CD4-positive, alpha-beta T cell treated with Interferon alpha-2 for 1 hour (primary cell): ENCODE results near the gene TTC9.
"Not testable (repeated sequence)": the region's sequence is repeated elsewhere in the genome, so short reads cannot be mapped to it uniquely, and the experiment has no call there.

Experiments
- DNase-seq, 2 donors: peaks; one replicate each; pipeline ENCODE4 v3.0.0-alpha.2; 2020 to 2022

Gene TTC9

DNA sequence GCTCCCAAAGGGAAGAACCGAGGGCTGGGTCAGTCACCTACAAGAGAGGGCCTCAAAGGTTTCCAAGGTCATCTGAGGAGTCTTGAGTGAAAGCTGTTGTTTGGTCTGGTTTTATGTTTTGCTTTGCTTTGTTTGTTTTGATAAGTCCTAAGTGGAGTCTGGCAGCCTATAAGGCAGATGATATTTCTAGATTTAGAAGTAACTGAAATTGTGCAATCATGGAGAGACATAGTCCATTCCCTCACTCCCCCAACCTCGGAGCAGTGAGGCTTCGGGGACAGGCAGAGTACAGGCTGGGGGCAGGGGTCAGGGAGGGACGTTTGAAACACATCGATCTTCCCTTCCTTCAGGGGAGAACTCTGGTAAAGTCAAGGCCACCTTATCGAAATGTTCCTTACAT, 42.3 kb downstream of the TTC9 start:
- DNase-seq: no peak

DNA sequence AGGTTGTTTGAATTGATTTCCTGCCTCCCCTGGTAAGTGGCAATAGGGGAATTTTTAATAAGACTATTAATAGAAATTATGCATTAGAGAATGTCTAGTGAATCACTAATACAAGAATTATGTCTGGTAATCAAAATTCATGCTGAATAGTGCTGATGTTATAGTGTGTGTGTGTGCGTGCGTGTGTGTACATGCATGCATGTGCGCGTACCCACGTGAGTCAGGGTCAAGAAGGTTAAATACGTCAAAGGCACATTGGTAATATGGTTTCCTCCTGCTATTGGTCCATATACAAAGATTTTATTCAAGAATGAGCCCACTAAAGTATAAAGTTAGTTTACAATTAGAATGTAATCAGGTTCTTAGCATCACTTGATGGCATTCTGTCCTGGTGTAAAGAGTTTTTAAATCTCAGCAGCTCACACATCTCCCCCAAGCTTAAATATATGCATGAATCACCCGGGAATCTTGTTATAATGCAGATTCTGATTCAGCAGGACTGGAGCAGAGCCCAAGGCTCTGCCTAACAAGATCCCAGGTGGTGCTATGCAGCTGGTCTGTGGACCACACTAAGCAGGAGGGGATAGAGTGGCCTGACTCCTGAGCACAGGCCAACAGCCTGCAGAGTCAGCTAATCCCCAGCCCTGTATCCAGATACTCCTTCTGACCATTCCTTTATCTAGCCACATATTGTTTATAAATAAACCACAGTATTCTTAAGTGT, 43.9 kb downstream of the TTC9 start:
- DNase-seq: no peak

GRCh38 chr14:70692210-70692609, 50.5 kb downstream of the TTC9 start:
- DNase-seq: peak; percentile 17 to 76

- no peak for DNase-seq
Measured at GRCh38 chr14:70696026-70696425, 54.3 kb downstream of the TTC9 start.

GRCh38 chr14:70697701-70698100, 56.0 kb downstream of the TTC9 start:
- no peak for DNase-seq

DNA sequence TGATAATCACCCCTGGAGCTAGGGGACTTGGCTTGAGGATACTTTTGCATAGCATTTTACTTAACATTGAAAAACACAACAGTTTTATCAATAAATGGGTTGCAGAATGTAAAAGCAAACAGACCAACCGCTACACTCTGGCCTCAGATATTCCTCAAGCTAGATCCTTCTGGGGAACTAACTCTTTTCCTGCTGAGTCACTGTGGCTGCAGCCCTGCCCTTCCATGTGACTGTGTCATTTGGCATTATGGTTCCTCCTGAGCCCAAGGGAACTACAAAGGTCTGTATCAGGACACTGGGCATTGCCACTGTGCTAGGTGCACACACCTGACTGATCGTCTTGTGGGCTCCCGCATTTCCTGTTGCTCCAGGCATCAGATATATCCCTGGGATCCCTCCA, 56.6 kb downstream of the TTC9 start:
- DNase-seq: peak in 1 of 2 donors; percentile 39

- no peak for DNase-seq
Measured at GRCh38 chr14:70699646-70700045, 57.9 kb downstream of the TTC9 start.

DNA sequence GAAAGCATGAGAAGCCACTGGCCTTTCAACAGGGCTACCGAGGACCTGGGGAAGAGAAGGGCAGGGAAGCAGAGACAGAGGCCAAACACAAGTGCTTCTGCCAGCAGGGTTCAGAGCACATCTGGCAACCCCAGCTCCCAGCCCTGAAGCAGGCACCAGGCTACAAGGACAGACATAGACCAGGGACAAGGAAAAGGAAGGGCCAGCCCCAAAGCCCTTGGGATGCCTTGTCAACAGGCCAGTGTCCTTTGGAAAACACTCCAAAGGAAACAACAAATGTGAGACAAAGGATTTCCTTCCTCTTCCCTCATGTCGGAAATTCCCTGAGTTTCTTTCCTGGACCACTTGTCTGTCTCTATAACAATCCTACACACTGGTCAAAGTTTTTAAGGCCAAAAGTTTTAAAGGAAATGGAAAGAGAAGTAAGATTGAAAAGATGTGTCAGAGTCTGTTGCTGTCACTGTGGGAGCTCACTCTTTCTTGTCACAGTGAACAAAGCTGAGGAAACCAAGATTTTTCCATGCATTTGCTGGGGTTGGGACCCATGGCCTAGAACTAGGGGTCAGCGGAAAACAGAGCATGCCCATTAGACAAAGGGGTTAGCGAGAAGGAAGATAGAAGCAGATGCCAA, 59.4 kb downstream of the TTC9 start:
- DNase-seq: no peak

DNA sequence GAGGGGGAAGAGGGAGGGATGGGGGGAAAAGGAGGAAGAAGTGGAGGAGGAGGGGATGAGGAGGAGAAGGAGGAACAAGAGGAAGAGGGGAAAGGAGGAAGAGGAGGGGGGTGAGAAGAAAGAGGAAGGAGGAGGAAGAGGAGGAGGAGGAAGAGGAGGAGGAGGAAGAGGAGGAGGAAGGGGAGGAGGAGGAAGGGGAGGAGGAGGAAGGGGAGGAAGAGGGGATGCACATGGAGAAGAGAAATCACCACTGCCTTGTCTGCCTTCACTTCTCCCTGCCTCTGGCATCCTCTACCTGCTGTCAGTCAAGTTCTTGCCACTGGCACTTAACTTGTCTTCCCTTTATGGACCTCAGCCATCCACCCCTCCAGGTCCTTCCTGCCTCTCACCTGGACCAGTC, 59.9 kb downstream of the TTC9 start:
- DNase-seq: no peak

- DNase-seq: no peak
Measured at GRCh38 chr14:70702161-70702560, 60.4 kb downstream of the TTC9 start.

DNA sequence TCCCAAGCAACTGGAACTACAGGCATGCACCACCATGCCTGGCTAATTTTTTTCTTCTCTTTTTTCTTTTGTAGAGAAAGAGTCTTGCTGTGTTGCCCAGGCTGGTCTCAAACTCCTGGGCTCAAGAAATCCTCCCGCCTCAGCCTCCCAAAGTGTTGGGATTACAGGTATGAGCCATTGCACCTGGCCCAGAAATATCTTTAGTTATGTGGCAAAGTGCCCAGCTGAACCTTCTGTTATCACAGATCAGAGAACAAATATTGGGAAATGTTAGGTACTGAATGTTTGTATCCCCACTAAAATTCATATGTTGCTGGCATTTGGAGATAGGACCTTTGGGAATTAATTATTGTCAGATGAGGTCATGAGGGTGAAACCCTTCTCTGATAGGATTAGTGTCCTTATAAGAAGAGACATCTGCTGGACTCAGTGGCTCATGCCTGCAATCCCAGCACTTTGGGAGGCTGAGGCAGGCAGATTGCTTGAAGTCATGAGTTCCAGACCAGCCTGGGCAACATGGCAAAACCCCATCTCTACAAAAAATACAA, 62.0 kb downstream of the TTC9 start:
- not testable (repeated sequence) for DNase-seq

DNA sequence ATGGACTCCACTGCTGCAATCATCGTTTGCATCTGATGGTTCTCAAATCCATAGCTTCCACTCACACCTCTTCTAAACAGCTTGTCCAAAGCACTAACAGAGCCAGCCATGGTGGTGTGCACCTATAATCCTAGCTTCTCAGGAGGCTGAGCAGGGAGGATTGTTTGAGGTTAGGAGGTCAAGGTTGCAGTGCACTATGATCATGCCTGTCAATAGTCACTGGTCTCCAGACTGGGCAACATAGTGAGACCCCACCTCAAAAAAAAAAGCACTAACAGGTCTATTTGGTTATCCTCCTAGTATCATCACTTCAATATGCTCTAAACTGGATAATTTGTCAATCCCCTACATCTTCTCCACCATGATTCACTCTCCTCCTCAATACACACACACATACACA, 63.2 kb downstream of the TTC9 start:
- no peak for DNase-seq

DNA sequence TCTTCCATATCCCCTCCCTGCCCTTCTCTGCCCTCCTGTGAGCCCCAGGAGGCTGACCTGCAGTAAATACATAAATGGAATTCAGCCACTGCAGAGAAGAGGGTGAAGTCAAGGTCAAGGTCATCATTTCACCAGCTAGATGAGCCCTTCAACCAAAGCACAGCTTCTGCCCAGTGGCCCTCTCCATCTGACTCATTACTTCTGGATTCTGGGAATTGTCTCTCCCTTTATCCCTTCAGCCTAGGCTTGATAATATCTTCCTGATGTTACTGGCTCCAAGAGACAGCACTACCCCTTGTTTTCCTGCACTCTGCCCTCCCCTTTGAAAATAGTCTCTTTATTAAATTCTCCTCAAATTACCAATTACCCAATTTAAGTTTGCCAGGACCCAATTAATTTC, 64.5 kb downstream of the TTC9 start:
- DNase-seq: no peak

- DNase-seq: no peak
Measured at GRCh38 chr14:70707138-70708038, 65.7 kb downstream of the TTC9 start.

- no peak for DNase-seq
Measured at GRCh38 chr14:70708717-70709570, 67.2 kb downstream of the TTC9 start.

DNA sequence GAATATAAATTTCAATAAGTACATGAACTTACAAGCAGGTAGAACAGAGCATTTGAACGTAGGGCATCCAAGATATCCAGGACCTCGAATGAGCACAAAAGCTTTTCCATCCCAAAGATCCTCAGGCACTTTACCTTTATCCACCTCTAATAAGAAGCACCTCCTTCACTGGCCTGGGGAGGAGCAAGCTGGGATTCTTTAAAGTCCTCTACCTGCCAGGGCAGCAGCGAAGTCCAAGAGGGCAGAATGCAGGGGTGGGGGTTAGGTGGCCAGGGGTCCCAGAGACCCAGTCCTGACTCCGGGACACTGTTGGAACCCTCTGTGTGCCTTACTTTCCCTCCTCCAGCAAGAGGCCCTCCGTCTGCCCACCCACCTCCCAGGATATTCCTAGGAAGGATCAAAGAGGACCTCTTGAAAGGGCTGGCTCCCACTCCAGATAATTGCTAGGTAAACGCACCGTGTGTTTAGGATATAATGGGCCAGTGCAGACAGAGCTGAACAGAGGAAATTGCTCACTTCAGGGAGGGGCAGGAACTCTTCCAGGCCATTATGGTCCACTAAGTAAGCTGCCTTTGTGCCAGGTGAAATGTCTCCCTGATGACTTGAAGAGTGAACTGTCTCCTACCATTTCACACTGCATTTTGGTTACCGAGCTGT, 68.1 kb downstream of the TTC9 start:
- DNase-seq: no peak

DNA sequence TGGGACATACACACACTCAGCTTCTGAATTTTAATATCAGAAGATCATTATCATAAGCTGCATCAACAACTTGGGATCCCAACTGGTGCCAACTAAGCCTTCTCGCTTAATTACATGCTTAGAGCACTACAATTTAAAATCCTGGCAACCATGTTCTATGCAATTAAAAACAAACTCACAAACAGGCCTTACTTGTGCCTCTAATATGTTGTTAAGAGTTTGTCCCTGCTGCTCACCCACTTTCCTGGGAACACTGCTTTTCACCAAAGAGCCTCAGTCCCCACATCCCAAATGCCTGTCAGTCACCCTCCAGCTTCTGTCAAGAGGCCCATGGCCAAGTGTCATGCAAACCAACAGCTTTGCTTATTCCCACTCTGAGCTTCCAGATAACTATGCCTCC, 69.7 kb downstream of the TTC9 start:
- DNase-seq: no peak

GRCh38 chr14:70713096-70713495, 71.4 kb downstream of the TTC9 start:
- DNase-seq: no peak

DNA sequence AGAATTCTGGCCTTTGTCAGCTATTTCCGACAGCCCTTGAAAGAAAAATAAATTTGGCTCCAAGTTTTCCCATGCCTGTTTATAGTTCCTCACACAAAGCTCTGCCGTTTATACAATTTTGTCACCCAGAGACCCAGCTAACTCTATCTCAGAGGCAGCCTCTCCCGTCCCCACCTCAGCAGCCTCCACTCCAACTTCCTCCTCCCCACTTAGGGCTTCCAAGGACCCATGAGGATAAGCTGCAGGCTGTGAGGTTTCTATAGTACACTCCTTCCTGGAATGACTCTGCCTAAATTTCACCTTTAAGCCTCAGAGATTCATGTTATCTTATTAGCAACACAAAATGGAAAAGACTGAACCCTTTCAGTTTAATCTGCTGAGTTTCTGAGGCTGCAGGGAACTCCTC, 71.8 kb downstream of the TTC9 start:
- DNase-seq: no peak

- DNase-seq: peak; percentile 29 to 61
Measured at GRCh38 chr14:70714055-70714550, 72.4 kb downstream of the TTC9 start.

DNA sequence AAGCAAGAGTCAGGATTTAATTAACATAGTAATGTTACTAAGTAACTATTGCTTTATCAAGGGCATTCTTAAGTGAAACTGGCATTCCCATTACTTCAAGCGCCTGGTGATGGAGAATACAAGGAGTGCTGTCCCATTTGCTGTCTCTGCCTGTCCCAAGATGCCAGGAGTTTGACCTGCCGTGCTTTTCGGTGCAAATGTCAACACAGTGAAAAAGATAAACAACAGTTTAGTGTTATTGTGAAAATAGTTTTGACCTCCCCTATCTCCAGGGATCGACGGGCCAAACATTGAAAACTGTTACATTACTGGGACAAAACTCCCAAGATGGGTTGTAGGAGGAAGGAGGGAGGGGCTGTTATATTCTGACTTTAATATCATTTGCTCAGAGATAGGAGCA, 74.8 kb downstream of the TTC9 start:
- DNase-seq: no peak

DNA sequence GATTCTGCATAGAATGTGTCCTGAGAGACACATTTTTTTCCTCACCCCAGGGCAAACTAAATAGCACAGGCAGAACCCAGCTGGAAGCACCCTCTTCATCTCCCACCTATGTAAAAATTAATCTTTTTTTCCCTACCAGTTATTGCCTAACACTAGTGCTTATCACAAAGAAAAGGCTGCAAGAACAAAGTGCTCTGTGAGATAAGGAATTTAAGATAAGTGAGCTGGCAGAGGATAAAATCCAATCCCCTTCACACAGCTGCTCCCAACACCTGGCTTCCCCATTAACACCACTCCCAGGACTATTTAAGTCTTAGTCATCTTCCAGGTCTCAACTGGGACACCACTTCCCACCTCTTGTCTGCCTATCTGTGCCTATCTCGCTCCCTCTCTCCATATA, 75.2 kb downstream of the TTC9 start:
- DNase-seq: no peak
